ENCODE data around the gene NUDT19.

DNA sequence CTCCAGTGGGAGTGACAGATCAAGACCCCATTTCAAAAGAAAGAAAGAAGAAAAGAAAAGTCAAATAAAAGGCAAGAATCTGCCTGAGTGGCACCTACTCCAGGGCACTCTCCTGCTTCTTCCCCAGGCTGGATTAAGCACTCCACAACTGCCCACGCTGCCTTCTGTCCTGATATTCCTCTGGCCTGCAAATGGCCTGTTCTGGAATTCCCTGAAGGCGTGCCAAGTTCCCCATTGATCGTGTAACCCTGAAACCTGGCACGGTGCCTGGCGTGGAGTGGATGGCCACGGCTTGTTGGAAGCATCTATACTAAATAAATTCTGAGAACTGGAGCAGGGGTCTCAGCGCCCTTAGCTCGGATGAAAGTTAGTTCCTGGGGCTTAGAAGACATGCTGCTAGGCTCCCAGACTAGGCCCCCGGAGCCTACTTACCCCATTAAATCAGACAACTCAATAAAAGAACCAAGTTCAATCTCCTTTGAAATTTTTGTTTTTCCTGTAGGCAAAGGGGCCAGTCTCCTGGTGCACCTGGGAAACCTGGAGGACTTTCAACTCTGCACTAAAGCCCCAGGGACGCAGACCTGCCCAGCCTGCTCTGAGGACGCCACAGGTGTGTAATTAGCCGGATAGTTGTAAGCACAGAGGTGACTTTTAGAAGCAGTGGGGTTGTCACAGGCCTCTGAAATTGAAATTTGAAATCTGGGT, 38.6 kb upstream of the NUDT19 start:
- TF ChIP-seq POLR2A (IDR thresholded peaks at IDR 0.05): no peak
- TF ChIP-seq CTCF (IDR thresholded peaks at IDR 0.05 in 4 of 5, conservative IDR thresholded peaks at IDR 0.05 in 1 of 5): no peak
